HepG2 (cell line): Measurements from ENCODE around the gene MYO7A. TPM values are rescaled to one million over a fixed set of nuclear protein-coding genes. Genes with fewer than 3 reads are reported as not detected.

Source experiments
- ADNP ChIP-seq: sonication (generic); formaldehyde crosslinking; IDR thresholded peaks from 2 replicates; pipeline ENCODE4 v1.4.0; 2020; ENCODE audit warnings: missing genetic modification reagents
- AKAP8 ChIP-seq: sonication (generic); formaldehyde crosslinking; IDR thresholded peaks from 2 replicates; pipeline ENCODE4 v1.5.1; 2020; ENCODE audit warnings: mild to moderate bottlenecking, missing genetic modification reagents
- ARHGAP35 ChIP-seq: sonication (generic); formaldehyde crosslinking; IDR thresholded peaks from 2 replicates; pipeline ENCODE4 v1.9.0; 2022; ENCODE audit warnings: mild to moderate bottlenecking, inconsistent platforms, moderate library complexity, missing genetic modification reagents, borderline replicate concordance
- ATAD3A ChIP-seq: sonication (generic); formaldehyde crosslinking; IDR thresholded peaks from 2 replicates; pipeline ENCODE4 v1.4.0; 2020; ENCODE audit warnings: missing genetic modification reagents
- ETV5 ChIP-seq: IDR thresholded peaks from 2 replicates; pipeline ENCODE4 v1.6.1; 2018; ENCODE audit warnings: missing biosample characterization, missing genetic modification reagents, inconsistent platforms, borderline replicate concordance
- GTF2F1 ChIP-seq: fragments of 150-350 bp; IDR thresholded peaks from 2 replicates; pipeline ENCODE4 v1.6.1; 2014; ENCODE audit warnings: low read length
- HNRNPLL ChIP-seq: fragments of 200-400 bp; formaldehyde crosslinking; IDR thresholded peaks from 2 replicates; pipeline ENCODE4 v1.6.1; 2017; ENCODE audit warnings: mild to moderate bottlenecking, low read depth, low read length; ENCODE audit not compliant: poor library complexity, severe bottlenecking
- IRF9 ChIP-seq: sonication (generic); formaldehyde crosslinking; IDR thresholded peaks from 2 replicates; pipeline ENCODE4 v1.8.0; 2022; ENCODE audit warnings: missing genetic modification reagents, mild to moderate bottlenecking, borderline replicate concordance
- MBNL3 ChIP-seq: fragments of 250-450 bp; sonication (Bioruptor Pico); conservative IDR thresholded peaks from 2 replicates; pipeline ENCODE4 v1.8.0; 2022; ENCODE audit warnings: mild to moderate bottlenecking, inconsistent platforms
- NBN ChIP-seq: fragments of 450-650 bp; conservative IDR thresholded peaks from 2 replicates; pipeline ENCODE4 v1.6.1; 2017
- NFATC3 ChIP-seq: sonication (generic); formaldehyde crosslinking; IDR thresholded peaks from 2 replicates; pipeline ENCODE4 v1.5.1; 2020; ENCODE audit warnings: mild to moderate bottlenecking, missing genetic modification reagents
- NR0B2 ChIP-seq: sonication (generic); formaldehyde crosslinking; IDR thresholded peaks from 2 replicates; pipeline ENCODE4 v1.4.0; 2020; ENCODE audit warnings: mild to moderate bottlenecking, missing genetic modification reagents
- RBM39 ChIP-seq: fragments of 200-400 bp; formaldehyde crosslinking; IDR thresholded peaks from one replicate; pipeline ENCODE4 v1.6.1; 2018; ENCODE audit warnings: antibody characterized with exemption, mild to moderate bottlenecking, low read depth, low read length; ENCODE audit not compliant: poor library complexity, severe bottlenecking
- SIX1 ChIP-seq: sonication (generic); formaldehyde crosslinking; IDR thresholded peaks from 2 replicates; pipeline ENCODE4 v1.4.0; 2020; ENCODE audit warnings: missing genetic modification reagents, borderline replicate concordance
- ZFAT ChIP-seq: sonication (generic); formaldehyde crosslinking; conservative IDR thresholded peaks from 2 replicates; pipeline ENCODE4 v1.8.1; 2023; ENCODE audit warnings: missing genetic modification reagents, inconsistent platforms
- ZKSCAN5 ChIP-seq: sonication (generic); formaldehyde crosslinking; IDR thresholded peaks from 2 replicates; pipeline ENCODE4 v1.5.1; 2020; ENCODE audit warnings: mild to moderate bottlenecking, missing genetic modification reagents
- ZNF253 ChIP-seq: sonication (generic); formaldehyde crosslinking; IDR thresholded peaks from 2 replicates; pipeline ENCODE4 v1.8.0; 2022; ENCODE audit warnings: mild to moderate bottlenecking, missing genetic modification reagents, borderline replicate concordance
- ZNF280D ChIP-seq: sonication (generic); formaldehyde crosslinking; IDR thresholded peaks from 2 replicates; pipeline ENCODE4 v1.5.1; 2020; ENCODE audit warnings: mild to moderate bottlenecking, missing genetic modification reagents
- ZNF660 ChIP-seq: sonication (generic); formaldehyde crosslinking; IDR thresholded peaks from 2 replicates; pipeline ENCODE4 v1.5.1; 2020; ENCODE audit warnings: mild to moderate bottlenecking, low read depth, missing genetic modification reagents, borderline replicate concordance
- ZNF7 ChIP-seq: IDR thresholded peaks from 2 replicates; pipeline ENCODE4 v1.6.1; 2016; ENCODE audit warnings: missing biosample characterization, missing genetic modification reagents
- ZNF878 ChIP-seq: sonication (generic); formaldehyde crosslinking; IDR thresholded peaks from 2 replicates; pipeline ENCODE4 v1.8.1; 2023; ENCODE audit warnings: mild to moderate bottlenecking, missing genetic modification reagents, moderate library complexity
- ZSCAN5A ChIP-seq: sonication (generic); formaldehyde crosslinking; IDR thresholded peaks from 2 replicates; pipeline ENCODE4 v1.8.0; 2022; ENCODE audit warnings: mild to moderate bottlenecking, missing genetic modification reagents, borderline replicate concordance
- ZUFSP ChIP-seq: sonication (generic); formaldehyde crosslinking; IDR thresholded peaks from 2 replicates; pipeline ENCODE4 v1.9.0; 2021; ENCODE audit warnings: missing genetic modification reagents, mild to moderate bottlenecking, borderline replicate concordance
- polyA plus RNA-seq, 8 experiments: library from polyadenylated mRNA; depleted of rRNA in 3 of 8; stranded (reverse) in 7 of 8; unstranded in 1 of 8; fragments of >200 nt; fragmentation: Illumina TruSeq in 4 of 8; extraction: Trizol in 4 of 8; gene quantifications; 2 replicates each; pipeline versions ENCODE4 v1.2.1 to v1.2.3, GENCODE V29; 2011 to 2016; ENCODE audit warnings: low read depth in 4 of 8, missing spikeins in 1 of 8, mixed read lengths in 1 of 8; ENCODE audit not compliant: insufficient read depth in 1 of 8
- total RNA-seq, 5 experiments: library from RNA; depleted of rRNA; stranded (reverse); fragments of >200 nt; fragmentation: Illumina TruSeq; extraction: Trizol; gene quantifications; 2 replicates each; pipeline ENCODE4 v1.2.3, GENCODE V29; 2016; ENCODE audit warnings: low read depth in 1 of 5

The MYO7A gene
- total and polyA plus RNA-seq, 2 of the 13 experiments (the other 11 are each of a cell fraction or from before 2014, with no cell fraction given): 7.5 to 10.0 TPM

- TF ChIP-seq AKAP8 (no peak), IRF9 (CRISPR knock-in tag) (no peak), NR0B2 (CRISPR knock-in tag) (no peak), GTF2F1 (no peak), HNRNPLL (no peak), MBNL3 (no peak), ZFAT (no peak), ZUFSP (CRISPR knock-in tag) (no peak), ZNF253 (CRISPR knock-in tag) (no peak), NFATC3 (no peak), ZNF7 (no peak), SIX1 (CRISPR knock-in tag) (no peak), RBM39 (no peak), ATAD3A (CRISPR knock-in tag) (no peak), ARHGAP35 (CRISPR knock-in tag) (no peak), ZNF280D (CRISPR knock-in tag) (no peak), ETV5 (CRISPR knock-in tag) (peak; percentile 69; the same call in 1 of the 2 replicates), ZSCAN5A (no peak), ZNF660 (CRISPR knock-in tag) (no peak), NBN (no peak), ZKSCAN5 (CRISPR knock-in tag) (no peak), ADNP (no peak), ZNF878 (no peak)
Measured at GRCh38 chr11:77173494-77173893, 45.4 kb downstream of the MYO7A start (continued).
